HepG2 (cell line): ENCODE results near the gene CD300LB. TPM values are rescaled to one million over a fixed set of nuclear protein-coding genes. Genes with fewer than 3 reads are reported as not detected.

Experiments used
- ARNT2 ChIP-seq: sonication (generic); formaldehyde crosslinking; IDR thresholded peaks from 2 replicates; pipeline ENCODE4 v1.8.0; 2022; ENCODE audit warnings: mild to moderate bottlenecking, low read depth, missing genetic modification reagents, moderate library complexity
- NCOA2 ChIP-seq: sonication (generic); formaldehyde crosslinking; IDR thresholded peaks from 2 replicates; pipeline ENCODE4 v1.8.0; 2022; ENCODE audit warnings: inconsistent platforms
- NFE2L1 ChIP-seq: sonication (generic); formaldehyde crosslinking; IDR thresholded peaks from 2 replicates; pipeline ENCODE4 v1.4.0; 2020; ENCODE audit warnings: missing genetic modification reagents, mild to moderate bottlenecking, borderline replicate concordance
- PITX1 ChIP-seq: sonication (generic); formaldehyde crosslinking; IDR thresholded peaks from 2 replicates; pipeline ENCODE4 v1.5.1; 2020; ENCODE audit warnings: mild to moderate bottlenecking, missing genetic modification reagents
- SALL1 ChIP-seq: sonication (generic); formaldehyde crosslinking; IDR thresholded peaks from 2 replicates; pipeline ENCODE4 v1.8.0; 2022; ENCODE audit warnings: mild to moderate bottlenecking, missing genetic modification reagents
- ZFP91 ChIP-seq: sonication (generic); formaldehyde crosslinking; IDR thresholded peaks from 2 replicates; pipeline ENCODE4 v1.9.0; 2022; ENCODE audit warnings: missing genetic modification reagents, mild to moderate bottlenecking, borderline replicate concordance
- ZNF503 ChIP-seq: sonication (generic); formaldehyde crosslinking; IDR thresholded peaks from 2 replicates; pipeline ENCODE4 v1.4.0; 2020; ENCODE audit warnings: missing genetic modification reagents
- ZXDC ChIP-seq: sonication (generic); formaldehyde crosslinking; IDR thresholded peaks from 2 replicates; pipeline ENCODE4 v1.5.0; 2020; ENCODE audit warnings: mild to moderate bottlenecking, missing genetic modification reagents
- polyA plus RNA-seq, 8 experiments: library from polyadenylated mRNA; depleted of rRNA in 3 of 8; stranded (reverse) in 7 of 8; unstranded in 1 of 8; fragments of >200 nt; fragmentation: Illumina TruSeq in 4 of 8; extraction: Trizol in 4 of 8; gene quantifications; 2 replicates each; pipeline versions ENCODE4 v1.2.1 to v1.2.3, GENCODE V29; 2011 to 2016; ENCODE audit warnings: low read depth in 4 of 8, missing spikeins in 1 of 8, mixed read lengths in 1 of 8; ENCODE audit not compliant: insufficient read depth in 1 of 8
- total RNA-seq, 5 experiments: library from RNA; depleted of rRNA; stranded (reverse); fragments of >200 nt; fragmentation: Illumina TruSeq; extraction: Trizol; gene quantifications; 2 replicates each; pipeline ENCODE4 v1.2.3, GENCODE V29; 2016; ENCODE audit warnings: low read depth in 1 of 5
- TF ChIP-seq, protein P1 (sequence below): sonication (generic); formaldehyde crosslinking; IDR thresholded peaks from 2 replicates; pipeline ENCODE4 v1.4.0; 2020; ENCODE audit warnings: mild to moderate bottlenecking, missing genetic modification reagents

The CD300LB gene
- total and polyA plus RNA-seq, 2 of the 13 experiments (the other 11 are each of a cell fraction or from before 2014, with no cell fraction given) = not detected

DNA sequence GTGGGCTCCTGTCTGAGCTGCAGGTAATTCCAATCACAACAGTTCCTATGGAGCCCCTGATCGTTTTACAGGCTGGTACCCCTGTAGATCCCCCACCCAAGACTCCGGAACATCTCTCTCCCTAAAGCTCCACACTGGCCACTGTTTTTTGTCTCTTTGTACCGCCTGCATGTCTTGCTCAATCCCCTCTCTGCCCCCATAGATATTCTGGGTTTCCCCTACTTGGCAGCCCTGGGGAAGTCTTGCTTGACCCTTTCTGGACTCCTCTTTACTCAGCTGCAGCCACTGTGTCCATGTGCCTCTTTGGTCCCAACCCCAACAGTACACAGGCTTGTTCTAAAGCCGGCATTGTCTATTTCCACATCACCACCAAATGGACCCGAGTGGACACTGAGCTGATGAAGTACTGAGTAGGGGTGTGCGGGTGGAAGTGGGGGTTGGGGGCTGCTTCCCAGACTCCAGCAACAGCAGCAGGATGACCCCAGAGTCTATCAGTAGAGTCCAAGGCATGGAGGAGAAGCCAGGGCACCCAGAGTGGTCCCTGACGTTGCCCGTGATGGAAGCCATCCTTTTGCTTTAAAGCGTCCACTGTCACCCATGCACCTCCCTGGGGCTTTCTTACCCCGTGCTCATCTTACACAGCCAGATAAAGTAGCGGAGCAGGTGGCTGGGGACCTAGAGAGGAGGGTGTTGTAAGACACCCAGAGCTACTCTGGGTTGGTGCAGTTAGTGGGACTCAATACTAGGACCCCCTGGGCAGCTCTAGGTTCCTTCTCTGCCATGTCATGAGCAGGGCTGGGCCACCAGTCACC, 6.4 kb downstream of the CD300LB start (continued):
- TF ChIP-seq ZXDC (CRISPR knock-in tag) (no peak), PITX1 (no peak), NFE2L1 (CRISPR knock-in tag) (no peak), ZFP91 (no peak), ARNT2 (CRISPR knock-in tag) (no peak), NCOA2 (CRISPR knock-in tag) (no peak), SALL1 (CRISPR knock-in tag) (no peak), ZNF503 (CRISPR knock-in tag) (no peak)
- TF ChIP-seq, protein P1, sequence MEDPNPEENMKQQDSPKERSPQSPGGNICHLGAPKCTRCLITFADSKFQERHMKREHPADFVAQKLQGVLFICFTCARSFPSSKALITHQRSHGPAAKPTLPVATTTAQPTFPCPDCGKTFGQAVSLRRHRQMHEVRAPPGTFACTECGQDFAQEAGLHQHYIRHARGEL (CRISPR knock-in tag) = no peak
